Measurements from ENCODE around the gene UBA6.
"Not testable (repeated sequence)": the region's sequence is repeated elsewhere in the genome, so short reads cannot be mapped to it uniquely, and the experiment has no call there.

GRCh38 chr4:67706682-67707081, 5.7 kb upstream of the UBA6 start:
- TF ChIP-seq CTCF, POLR2A (IDR thresholded peaks at IDR 0.05): not testable (repeated sequence)
